ENCODE data around the gene GPRIN3.
A peak's percentile ranks its signal among the peaks of the same experiment; 100 is the strongest.

Gene GPRIN3

GRCh38 chr4:89303177-89303576, 4.4 kb downstream of the GPRIN3 start:
- peaks cover 44% of the 10 kb centered on the region for H3K36me3 Mint-ChIP-seq
- DNase-seq (ENCODE audit: low spot score in 2 of 2) = peak in 1 of 2 donors; percentile 73
- H3K27ac Mint-ChIP-seq = no peak overlapping the region
- ATAC-seq = peak; percentile 81
- peaks cover 61% of the 10 kb centered on the region for H3K4me1 Mint-ChIP-seq
- H3K9me3 Mint-ChIP-seq = no peaks in the 10 kb centered on the region
- peak overlapping the region; percentile 82 for H3K4me3 Mint-ChIP-seq

GRCh38 chr4:89301902-89302301, 5.7 kb downstream of the GPRIN3 start:
- no peak overlapping the region for H3K27ac Mint-ChIP-seq

GRCh38 chr4:89301003-89301402, 6.6 kb downstream of the GPRIN3 start:
- no peak for DNase-seq (ENCODE audit: low spot score in 2 of 2)
- peaks cover 67% of the 10 kb centered on the region for H3K4me1 Mint-ChIP-seq
- H3K9me3 Mint-ChIP-seq = no peaks in the 10 kb centered on the region
- no peak overlapping the region for H3K27ac Mint-ChIP-seq
- peaks cover 42% of the 10 kb centered on the region for H3K36me3 Mint-ChIP-seq
- H3K4me3 Mint-ChIP-seq = peak overlapping the region; percentile 82
- ATAC-seq = peak; percentile 4

More at GRCh38 chr4:89301902-89302301, 5.7 kb downstream of the GPRIN3 start:
- peaks cover 69% of the 10 kb centered on the region for H3K4me1 Mint-ChIP-seq
- peaks cover 47% of the 10 kb centered on the region for H3K36me3 Mint-ChIP-seq
- ATAC-seq (no peak), DNase-seq (ENCODE audit: low spot score in 2 of 2) (no peak)
- peak overlapping the region; percentile 82 for H3K4me3 Mint-ChIP-seq
- no peaks in the 10 kb centered on the region for H3K9me3 Mint-ChIP-seq

GRCh38 chr4:89300499-89300898, 7.1 kb downstream of the GPRIN3 start:
- H3K27ac Mint-ChIP-seq = no peak overlapping the region
- H3K4me3 Mint-ChIP-seq = peak overlapping the region; percentile 82
- peaks cover 63% of the 10 kb centered on the region for H3K4me1 Mint-ChIP-seq
- H3K36me3 Mint-ChIP-seq = peaks cover 39% of the 10 kb centered on the region
- H3K9me3 Mint-ChIP-seq = no peaks in the 10 kb centered on the region
- no peak for DNase-seq (ENCODE audit: low spot score in 2 of 2)
- ATAC-seq = peak; percentile 3

- no peak for DNase-seq (ENCODE audit: low spot score in 2 of 2)
- H3K36me3 Mint-ChIP-seq = peaks cover 37% of the 10 kb centered on the region
- H3K4me1 Mint-ChIP-seq = peaks cover 63% of the 10 kb centered on the region
- no peak overlapping the region for H3K27ac Mint-ChIP-seq
- H3K9me3 Mint-ChIP-seq = no peaks in the 10 kb centered on the region
- peak overlapping the region; percentile 82 for H3K4me3 Mint-ChIP-seq
- no peak for ATAC-seq
Observed at GRCh38 chr4:89300060-89300459, 7.5 kb downstream of the GPRIN3 start.

- Mint-ChIP-seq H3K4me1 (peaks cover 66% of the 10 kb centered on the region), H3K4me3 (peak overlapping the region; percentile 82)
Observed at GRCh38 chr4:89299153-89299791, 8.3 kb downstream of the GPRIN3 start.

GRCh38 chr4:89298788-89299152, 8.8 kb downstream of the GPRIN3 start:
- peak overlapping the region; percentile 82 for H3K4me3 Mint-ChIP-seq
- ATAC-seq (no peak), DNase-seq (ENCODE audit: low spot score in 2 of 2) (no peak)
- H3K36me3 Mint-ChIP-seq = peaks cover 30% of the 10 kb centered on the region
- H3K27ac Mint-ChIP-seq = no peak overlapping the region
- H3K9me3 Mint-ChIP-seq = no peaks in the 10 kb centered on the region
- peaks cover 67% of the 10 kb centered on the region for H3K4me1 Mint-ChIP-seq

More at GRCh38 chr4:89299153-89299791, 8.3 kb downstream of the GPRIN3 start:
- no peak overlapping the region for H3K27ac Mint-ChIP-seq
- DNase-seq (ENCODE audit: low spot score in 2 of 2) (no peak), ATAC-seq (no peak)
- peaks cover 35% of the 10 kb centered on the region for H3K36me3 Mint-ChIP-seq
- H3K9me3 Mint-ChIP-seq = no peaks in the 10 kb centered on the region

GRCh38 chr4:89298155-89298554, 9.4 kb downstream of the GPRIN3 start:
- H3K4me1 Mint-ChIP-seq = peaks cover 67% of the 10 kb centered on the region
- DNase-seq (ENCODE audit: low spot score in 2 of 2) = no peak
- ATAC-seq = peak; percentile 12
- no peak overlapping the region for H3K27ac Mint-ChIP-seq
- H3K9me3 Mint-ChIP-seq = no peaks in the 10 kb centered on the region
- peak overlapping the region; percentile 82 for H3K4me3 Mint-ChIP-seq
- H3K36me3 Mint-ChIP-seq = peaks cover 29% of the 10 kb centered on the region

- Mint-ChIP-seq H3K9me3 (no peaks in the 10 kb centered on the region), H3K4me3 (peak overlapping the region; percentile 82), H3K4me1 (peaks cover 66% of the 10 kb centered on the region), H3K27ac (no peak overlapping the region), H3K36me3 (peaks cover 30% of the 10 kb centered on the region)
- ATAC-seq = no peak
- no peak for DNase-seq (ENCODE audit: low spot score in 2 of 2)
Observed at GRCh38 chr4:89296896-89297295, 10.7 kb downstream of the GPRIN3 start.

- Mint-ChIP-seq H3K36me3 (peaks cover 34% of the 10 kb centered on the region), H3K4me1 (peaks cover 66% of the 10 kb centered on the region), H3K4me3 (peak overlapping the region; percentile 82), H3K27ac (no peak overlapping the region), H3K9me3 (no peaks in the 10 kb centered on the region)
- ATAC-seq (no peak), DNase-seq (ENCODE audit: low spot score in 2 of 2) (no peak)
Observed at GRCh38 chr4:89296399-89296798, 11.2 kb downstream of the GPRIN3 start.

- peak; percentile 76 for ATAC-seq
- Mint-ChIP-seq H3K36me3 (peaks cover 30% of the 10 kb centered on the region), H3K27ac (no peak overlapping the region), H3K4me3 (peak overlapping the region; percentile 82), H3K4me1 (peaks cover 68% of the 10 kb centered on the region), H3K9me3 (no peaks in the 10 kb centered on the region)
- DNase-seq (ENCODE audit: low spot score in 2 of 2) = peak in 1 of 2 donors; percentile 67
Observed at GRCh38 chr4:89295415-89295927, 12.1 kb downstream of the GPRIN3 start.

GRCh38 chr4:89294573-89295269, 12.9 kb downstream of the GPRIN3 start:
- peak; percentile 83 for ATAC-seq
- Mint-ChIP-seq H3K4me1 (peaks cover 76% of the 10 kb centered on the region), H3K27ac (no peak overlapping the region), H3K9me3 (no peaks in the 10 kb centered on the region), H3K4me3 (peak overlapping the region; percentile 82), H3K36me3 (peaks cover 30% of the 10 kb centered on the region)
- no peak for DNase-seq (ENCODE audit: low spot score in 2 of 2)

GRCh38 chr4:89293299-89293698, 14.3 kb downstream of the GPRIN3 start:
- peaks cover 80% of the 10 kb centered on the region for H3K4me1 Mint-ChIP-seq
- ATAC-seq (no peak), DNase-seq (ENCODE audit: low spot score in 2 of 2) (no peak)
- peaks cover 37% of the 10 kb centered on the region for H3K36me3 Mint-ChIP-seq
- no peaks in the 10 kb centered on the region for H3K9me3 Mint-ChIP-seq
- peak overlapping the region; percentile 82 for H3K4me3 Mint-ChIP-seq
- H3K27ac Mint-ChIP-seq = no peak overlapping the region

GRCh38 chr4:89290727-89291516, 16.7 kb downstream of the GPRIN3 start:
- no peak for ATAC-seq
- Mint-ChIP-seq H3K9me3 (no peaks in the 10 kb centered on the region), H3K36me3 (peaks cover 29% of the 10 kb centered on the region), H3K4me3 (peak overlapping the region; percentile 82), H3K4me1 (peaks cover 81% of the 10 kb centered on the region), H3K27ac (no peak overlapping the region)
- no peak for DNase-seq (ENCODE audit: low spot score in 2 of 2)

- ATAC-seq = peak; percentile 65
- H3K4me1 Mint-ChIP-seq = peaks cover 81% of the 10 kb centered on the region
- H3K36me3 Mint-ChIP-seq = peaks cover 26% of the 10 kb centered on the region
- H3K4me3 Mint-ChIP-seq = peak overlapping the region; percentile 82
- no peak for DNase-seq (ENCODE audit: low spot score in 2 of 2)
- no peaks in the 10 kb centered on the region for H3K9me3 Mint-ChIP-seq
- no peak overlapping the region for H3K27ac Mint-ChIP-seq
Observed at GRCh38 chr4:89289312-89289711, 18.3 kb downstream of the GPRIN3 start.
